HL-60/S4 (cell line): ENCODE results near the gene TNFRSF13B.
"Not testable (repeated sequence)": the region's sequence is repeated elsewhere in the genome, so short reads cannot be mapped to it uniquely, and the experiment has no call there.

ENCODE experiments used
- in situ Hi-C: fragments of 300-500 bp; cut with MboI; formaldehyde crosslinking; loops from 2 replicates; pipeline ENCODE4 v1.14.3; 2022; ENCODE audit warnings: low sequenced_read_pairs

TNFRSF13B gene

GRCh38 chr17:16961792-16962191 lies 10.1 kb downstream of the TNFRSF13B start:
- in situ Hi-C loops, result no loop called here

GRCh38 chr17:16961022-16961421 lies 10.9 kb downstream of the TNFRSF13B start:
- in situ Hi-C loops, result not testable (repeated sequence)

- in situ Hi-C loops, result not testable (repeated sequence)
Measured at GRCh38 chr17:16955011-16955410, 16.9 kb downstream of the TNFRSF13B start.

GRCh38 chr17:16954521-16954920 lies 17.4 kb downstream of the TNFRSF13B start:
- in situ Hi-C loops, result no loop called here

- in situ Hi-C loops, result no loop called here
Measured at GRCh38 chr17:16953841-16954240, 18.1 kb downstream of the TNFRSF13B start.

- in situ Hi-C loops, result no loop called here
Measured at GRCh38 chr17:16953347-16953746, 18.6 kb downstream of the TNFRSF13B start.

GRCh38 chr17:16952401-16952800 lies 19.5 kb downstream of the TNFRSF13B start:
- in situ Hi-C loops, result no loop called here

GRCh38 chr17:16950488-16950887 lies 21.4 kb downstream of the TNFRSF13B start:
- in situ Hi-C loops, result no loop called here

- in situ Hi-C loops, result no loop called here
Measured at GRCh38 chr17:16948587-16949376, 23.1 kb downstream of the TNFRSF13B start.

GRCh38 chr17:16947470-16947869 lies 24.4 kb downstream of the TNFRSF13B start:
- in situ Hi-C loops, result no loop called here

GRCh38 chr17:16945663-16946218 lies 26.2 kb downstream of the TNFRSF13B start:
- in situ Hi-C loops, result no loop called here

- in situ Hi-C loops, result no loop called here
Measured at GRCh38 chr17:16945136-16945482, 26.8 kb downstream of the TNFRSF13B start.

GRCh38 chr17:16944334-16945135 lies 27.4 kb downstream of the TNFRSF13B start:
- in situ Hi-C loops, result no loop called here

GRCh38 chr17:16943541-16944333 lies 28.2 kb downstream of the TNFRSF13B start:
- in situ Hi-C loops, result no loop called here

- in situ Hi-C loops, result no loop called here
Measured at GRCh38 chr17:16943032-16943352, 28.9 kb downstream of the TNFRSF13B start.

- in situ Hi-C loops, result no loop called here
Measured at GRCh38 chr17:16942141-16943031, 29.5 kb downstream of the TNFRSF13B start.

- in situ Hi-C loops, result no loop called here
Measured at GRCh38 chr17:16941072-16942036, 30.6 kb downstream of the TNFRSF13B start.

GRCh38 chr17:16940116-16940881 lies 31.6 kb downstream of the TNFRSF13B start:
- in situ Hi-C loops, result no loop called here
